GM18520 (cell line): ENCODE results near the gene CDC14C.

Source experiments
- ATAC-seq: cut with Tn5 transposase; IDR thresholded peaks from one replicate; pipeline ENCODE4 v1.9.1; 2021; ENCODE audit not compliant: unreplicated experiment

Gene CDC14C

GRCh38 chr7:48971173-48971572 lies 46.8 kb downstream of the CDC14C start:
- no peak for ATAC-seq

GRCh38 chr7:48976253-48976652 lies 51.9 kb downstream of the CDC14C start:
- no peak for ATAC-seq

- no peak for ATAC-seq
Measured at GRCh38 chr7:48976850-48977249, 52.5 kb downstream of the CDC14C start.
